SK-MEL-5 (cell line): ENCODE data around the gene ADGRF3. TPM values are rescaled to one million over a fixed set of nuclear protein-coding genes. Genes with fewer than 3 reads are reported as not detected.
"Not testable (repeated sequence)": the region's sequence is repeated elsewhere in the genome, so short reads cannot be mapped to it uniquely, and the experiment has no call there.

Source experiments
- DNase-seq: peaks from one replicate; pipeline ENCODE4 v3.0.0-alpha.2; 2016; ENCODE audit warnings: low read depth, low spot score
- in situ Hi-C: cut with HindIII; loops from 2 replicates; pipeline ENCODE4 v1.10.0; 2016; ENCODE audit warnings: low sequenced_read_pairs, high pct_unique_total_duplicates, low pct_unique_long_range_greater_than_20kb
- total RNA-seq: library from RNA; depleted of rRNA; stranded (reverse); fragments of >200 nt; shearing (Covaris generic); gene quantifications from 2 replicates; pipeline ENCODE4 v1.2.3, GENCODE V29; 2014

ADGRF3 gene
- total RNA-seq, 1 experiment from 2014 or later: not detected

DNA sequence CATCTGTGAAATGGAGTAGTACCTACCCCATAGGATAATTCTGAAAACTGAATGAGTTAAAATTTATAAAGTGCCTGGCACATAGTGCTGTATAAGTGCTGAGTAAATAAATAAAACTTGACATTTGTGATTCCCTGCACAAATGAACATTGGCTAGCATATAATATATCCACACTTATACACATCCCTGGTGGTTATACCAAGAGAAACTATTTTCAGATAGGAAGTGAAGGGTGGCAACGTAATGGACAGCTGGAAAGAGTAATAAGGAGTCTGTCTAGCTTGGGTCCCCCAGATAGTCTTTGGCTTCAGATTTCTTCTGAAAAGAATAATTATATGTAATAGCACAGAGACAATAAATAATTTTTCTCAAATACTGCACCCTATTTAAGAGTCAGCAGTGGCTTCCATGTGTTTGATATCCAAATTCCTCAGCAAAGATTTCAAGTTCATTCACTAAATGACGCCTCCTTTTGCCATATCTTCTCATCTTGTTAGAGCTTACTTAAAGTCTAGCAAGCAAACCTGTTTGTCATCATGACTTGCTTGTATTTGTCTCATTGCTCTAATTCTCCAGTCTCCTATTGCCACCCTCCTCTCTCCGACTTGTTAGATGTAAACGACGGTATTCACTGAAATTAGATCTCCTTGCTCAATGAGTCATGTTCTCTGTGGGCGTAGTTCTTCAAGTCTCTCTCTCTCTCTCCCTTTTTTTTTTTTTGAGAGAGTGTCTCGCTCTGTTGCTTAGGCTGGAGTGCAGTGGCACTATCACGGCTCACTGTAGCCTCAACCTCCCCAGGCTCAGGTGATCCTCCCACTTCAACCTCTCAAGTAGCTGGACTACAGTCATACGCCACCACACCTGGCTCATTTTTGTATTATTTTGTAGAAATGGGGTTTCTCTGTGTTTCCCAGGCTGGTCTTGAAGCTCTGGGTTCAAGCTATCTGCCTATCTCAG, 8.7 kb upstream of the ADGRF3 start:
- in situ Hi-C loops: no loop called here
- peak; percentile 35 for DNase-seq

DNA sequence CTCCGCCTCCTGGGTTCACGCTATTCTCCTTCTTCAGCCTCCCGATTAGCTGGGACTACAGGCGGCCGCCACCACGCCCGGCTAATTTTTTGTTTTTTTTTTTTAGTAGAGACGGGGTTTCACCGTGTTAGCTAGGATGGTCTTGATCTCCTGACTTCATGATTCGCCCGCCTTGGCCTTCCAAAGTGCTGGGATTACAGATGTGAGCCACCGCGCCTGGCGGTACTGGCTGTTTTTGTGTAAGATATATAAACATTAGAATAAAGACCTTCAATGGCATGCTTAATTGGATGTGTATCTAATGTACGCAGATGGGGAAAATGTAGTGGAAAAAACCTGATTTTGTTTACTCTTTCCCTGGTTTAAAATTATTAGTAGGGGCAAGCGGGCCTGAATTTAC, 7.9 kb upstream of the ADGRF3 start:
- in situ Hi-C loops, DNase-seq: not testable (repeated sequence)

GRCh38 chr2:26352892-26353291, 6.3 kb upstream of the ADGRF3 start:
- in situ Hi-C loops: no loop called here
- no peak for DNase-seq

GRCh38 chr2:26351375-26352090, 4.9 kb upstream of the ADGRF3 start:
- in situ Hi-C loops: no loop called here
- DNase-seq: no peak

DNA sequence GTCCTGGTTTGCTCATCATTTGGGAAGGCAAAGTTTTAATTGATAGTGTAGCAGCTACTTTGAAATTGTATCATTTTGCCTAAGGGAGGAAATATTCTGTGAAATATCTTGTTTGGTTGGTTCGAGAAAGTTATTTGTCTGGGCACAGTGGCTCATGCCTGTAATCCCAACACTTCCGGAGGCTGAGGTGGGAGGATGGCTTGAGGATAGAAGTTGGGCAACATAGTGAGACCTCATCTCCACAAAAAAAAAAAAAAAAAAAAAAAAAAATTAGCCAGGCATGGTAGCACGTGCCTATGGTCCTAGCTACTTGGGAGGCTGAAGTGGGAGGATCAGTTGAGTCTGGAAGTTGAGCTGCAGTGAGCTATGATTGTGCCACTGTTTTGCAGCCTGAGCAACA, 3.1 kb upstream of the ADGRF3 start:
- in situ Hi-C loops: no loop called here
- no peak for DNase-seq

- in situ Hi-C loops: no loop called here
- DNase-seq: no peak
Measured at GRCh38 chr2:26347286-26347865, 787 bp upstream of the ADGRF3 start.

DNA sequence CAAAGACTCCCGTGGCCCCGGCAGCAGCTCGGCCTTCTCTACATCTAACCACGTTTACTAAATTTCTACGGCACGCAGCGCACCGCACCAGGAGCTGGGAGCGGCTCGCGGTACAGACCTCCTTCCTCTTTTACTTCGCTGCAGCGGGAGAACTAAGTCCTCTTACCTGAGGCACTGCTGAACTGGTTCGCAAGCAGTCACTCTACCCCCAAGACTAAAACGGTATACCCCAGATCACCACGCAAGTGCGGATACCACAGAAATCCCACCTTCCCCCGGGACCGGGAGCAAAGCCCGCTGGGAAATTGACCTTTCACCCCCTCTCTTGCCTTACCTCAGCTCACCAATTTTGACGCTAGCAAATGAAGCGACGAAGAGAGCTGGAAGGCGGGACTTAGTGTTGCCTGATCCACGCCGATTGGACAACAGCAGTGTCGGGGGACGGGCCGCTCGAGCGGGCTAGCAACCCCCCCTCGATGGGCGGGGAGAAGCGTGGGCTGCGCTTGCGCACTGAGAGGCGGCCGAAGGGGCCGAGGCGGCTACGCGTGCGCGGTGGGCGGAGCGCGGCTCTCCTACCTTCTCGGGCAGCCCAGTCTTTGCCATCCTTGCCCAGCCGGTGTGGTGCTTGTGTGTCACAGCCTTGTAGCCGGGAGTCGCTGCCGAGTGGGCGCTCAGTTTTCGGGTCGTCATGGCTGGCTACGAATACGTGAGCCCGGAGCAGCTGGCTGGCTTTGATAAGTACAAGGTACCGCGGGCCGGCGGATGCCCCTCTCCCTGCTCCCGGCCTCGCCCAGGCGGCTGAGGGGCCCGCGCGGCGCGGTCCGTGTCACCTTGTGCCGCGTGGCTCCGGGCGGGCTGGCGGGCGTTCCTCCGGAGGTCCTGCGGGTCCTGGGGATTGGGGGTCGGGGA, 790 bp downstream of the ADGRF3 start, which contains the start of gene SELENOI:
SELENOI (plus strand) TSS at position 599 of the 909 bp plus-strand sequence; CDS start at position 689, 90 bp downstream.
- DNase-seq: peak; percentile 100
- in situ Hi-C loops: no loop called here

GRCh38 chr2:26345283-26345544, 1.4 kb downstream of the ADGRF3 start:
- in situ Hi-C loops: no loop called here

GRCh38 chr2:26344581-26345282, 1.9 kb downstream of the ADGRF3 start:
- in situ Hi-C loops: no loop called here

More at GRCh38 chr2:26345283-26345544, 1.4 kb downstream of the ADGRF3 start:
- DNase-seq: no peak

DNA sequence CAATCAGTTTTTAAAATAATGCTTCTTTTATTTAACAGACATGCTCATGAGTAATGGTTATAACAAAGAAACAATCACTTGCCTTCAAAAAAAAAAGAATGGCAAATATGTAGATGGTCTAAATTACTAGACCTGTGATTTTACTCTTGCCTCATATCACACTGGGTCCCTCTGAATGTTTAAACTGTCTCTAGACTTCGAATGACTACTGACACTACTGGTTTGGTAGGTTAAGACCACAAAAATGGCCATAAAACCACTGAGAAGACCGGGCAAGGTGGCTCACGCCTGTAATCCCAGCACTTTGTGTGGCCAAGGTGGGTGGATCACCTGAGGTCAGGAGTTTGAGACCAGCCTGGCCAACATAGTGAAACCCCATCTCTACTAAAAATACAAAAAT, 5.8 kb downstream of the ADGRF3 start:
- in situ Hi-C loops: no loop called here
- DNase-seq: peak; percentile 30

More at GRCh38 chr2:26344581-26345282, 1.9 kb downstream of the ADGRF3 start:
- peak; percentile 53 for DNase-seq

DNA sequence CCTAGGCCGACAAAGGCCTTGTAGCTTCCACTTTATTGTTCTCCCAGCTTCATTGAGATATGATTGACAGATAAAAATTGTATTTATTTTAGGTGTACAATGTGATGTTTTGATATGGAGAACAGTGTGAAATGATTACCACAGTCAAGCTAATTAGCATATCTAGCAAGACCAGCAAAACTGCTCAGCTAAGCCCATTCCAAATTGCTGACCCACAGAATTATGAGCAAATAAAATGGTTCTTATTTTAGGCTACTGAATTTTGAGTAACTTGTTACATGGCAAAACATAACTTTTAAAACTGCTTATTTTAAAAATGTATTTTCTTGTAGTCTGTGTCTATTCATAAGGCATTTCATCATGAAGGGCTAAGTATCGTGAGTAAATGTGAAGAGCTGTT, 9.3 kb downstream of the ADGRF3 start:
- no peak for DNase-seq
- in situ Hi-C loops: no loop called here

DNA sequence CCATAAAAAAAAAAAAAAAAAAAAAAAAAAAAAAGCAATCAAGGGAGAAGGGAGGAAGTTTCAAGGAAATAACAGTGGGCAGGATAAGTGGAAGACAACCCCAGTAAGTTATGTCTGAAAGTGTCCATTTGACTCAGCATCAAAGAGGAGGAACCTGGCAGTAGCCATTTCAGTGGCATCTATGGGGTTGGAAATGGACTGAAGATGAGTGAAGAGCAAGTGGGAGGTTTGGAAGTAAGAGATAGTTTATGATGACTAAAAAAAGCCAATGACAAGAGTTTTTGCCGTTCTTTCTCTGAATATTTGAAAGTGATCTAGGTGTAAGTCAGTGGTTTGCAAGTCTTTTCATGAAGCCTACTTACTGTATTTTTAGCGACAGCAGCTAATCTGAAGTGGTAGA, 9.9 kb downstream of the ADGRF3 start:
- no peak for DNase-seq
- in situ Hi-C loops: no loop called here

GRCh38 chr2:26335231-26335630, 11.4 kb downstream of the ADGRF3 start:
- no peak for DNase-seq
- in situ Hi-C loops: no loop called here

- in situ Hi-C loops: no loop called here
- no peak for DNase-seq
Measured at GRCh38 chr2:26333293-26333692, 13.3 kb downstream of the ADGRF3 start.

DNA sequence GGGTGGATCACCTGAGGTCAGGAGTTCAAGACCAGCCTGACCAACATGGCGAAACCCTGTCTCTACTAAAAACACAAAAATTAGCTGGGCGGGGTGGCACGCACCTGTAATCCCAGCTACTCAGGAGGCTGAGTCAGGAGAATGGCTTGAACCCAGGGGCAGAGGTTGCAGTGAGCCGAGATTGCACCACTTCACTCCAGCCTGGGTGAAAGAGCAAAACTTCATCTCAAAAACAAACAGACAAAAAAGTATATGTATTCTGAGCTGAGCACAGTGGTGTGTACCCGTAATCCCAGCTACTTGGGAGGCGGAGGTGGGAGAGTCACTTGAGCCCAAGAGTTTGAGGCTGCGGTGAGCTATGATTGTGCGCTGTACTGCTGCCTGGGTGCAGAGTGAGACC, 15.3 kb downstream of the ADGRF3 start:
- in situ Hi-C loops, DNase-seq: not testable (repeated sequence)

GRCh38 chr2:26330604-26331003, 16.0 kb downstream of the ADGRF3 start:
- in situ Hi-C loops: no loop called here
- DNase-seq: no peak

- DNase-seq: peak; percentile 90
- in situ Hi-C loops: no loop called here
Measured at GRCh38 chr2:26330114-26330549, 16.5 kb downstream of the ADGRF3 start.
